Ecto neural progenitor cell (in vitro differentiated cells): ENCODE results near the gene ATP6V1G1.
"Not testable (repeated sequence)": the region's sequence is repeated elsewhere in the genome, so short reads cannot be mapped to it uniquely, and the experiment has no call there.

Source experiments
- DNase-seq: peaks from one replicate; pipeline ENCODE4 v3.0.0-alpha.2; 2018; ENCODE audit warnings: low spot score

ATP6V1G1 gene, protein sequence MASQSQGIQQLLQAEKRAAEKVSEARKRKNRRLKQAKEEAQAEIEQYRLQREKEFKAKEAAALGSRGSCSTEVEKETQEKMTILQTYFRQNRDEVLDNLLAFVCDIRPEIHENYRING

DNA sequence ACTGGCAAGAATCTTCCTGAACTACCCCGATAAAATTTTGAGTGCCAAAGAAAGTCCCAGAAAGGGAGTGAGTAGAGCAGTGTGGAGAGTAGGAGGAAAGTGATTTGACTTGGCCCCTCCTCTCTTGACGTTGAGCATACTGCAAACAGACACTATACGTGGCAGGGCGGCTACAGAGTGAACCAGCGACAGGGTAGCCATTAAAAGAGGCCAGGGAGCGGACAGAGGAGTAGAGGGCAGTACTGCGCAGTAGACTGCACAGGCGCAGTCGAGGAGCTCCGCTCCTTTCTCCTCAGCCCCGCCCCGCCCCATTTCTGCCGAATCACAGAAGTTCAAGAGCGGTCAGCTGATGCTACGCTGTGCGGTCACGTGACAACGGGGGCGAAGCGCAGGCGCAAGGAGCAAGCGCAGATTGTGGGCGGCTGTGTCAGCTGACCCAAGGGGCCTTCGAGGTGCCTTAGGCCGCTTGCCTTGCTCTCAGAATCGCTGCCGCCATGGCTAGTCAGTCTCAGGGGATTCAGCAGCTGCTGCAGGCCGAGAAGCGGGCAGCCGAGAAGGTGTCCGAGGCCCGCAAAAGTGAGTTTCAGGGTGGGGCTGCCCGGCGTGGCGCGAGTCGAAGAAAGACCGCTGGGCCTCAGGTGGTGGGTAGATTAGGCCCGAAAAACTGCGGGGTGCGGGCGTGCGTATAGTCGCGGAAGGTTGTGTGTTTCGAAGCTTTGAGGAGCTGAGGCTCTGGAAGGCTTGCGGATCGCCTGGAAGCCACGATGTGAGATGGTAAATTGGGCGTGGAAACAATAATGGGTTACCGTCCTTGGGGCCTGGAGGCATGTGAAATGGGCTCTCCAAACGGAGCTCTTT, at the start of gene ATP6V1G1:
ATP6V1G1 (plus strand) TSS at position 425 of the 858 bp plus-strand sequence; CDS start at position 495, 70 bp downstream.
- peak; percentile 99 for DNase-seq

DNA sequence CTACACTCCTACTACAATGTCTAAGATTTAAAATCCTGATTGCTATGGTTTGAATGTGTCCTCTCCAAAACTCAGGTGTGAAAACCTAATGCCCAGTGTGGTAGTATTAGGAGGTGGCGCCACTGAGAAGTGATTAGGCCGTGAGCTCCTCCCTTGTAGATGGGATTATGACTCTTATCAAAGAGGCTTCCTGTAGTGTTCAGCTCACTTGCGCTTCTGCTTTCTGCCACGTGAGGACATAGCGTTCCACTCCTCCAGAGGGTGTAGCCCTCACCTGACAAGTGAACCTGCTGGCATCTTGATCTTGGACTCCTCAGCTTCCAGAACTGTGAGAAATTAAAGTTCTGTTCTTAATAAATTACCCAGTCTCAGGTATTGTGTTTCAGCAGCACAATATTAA, 49.3 kb upstream of the ATP6V1G1 start:
- no peak for DNase-seq

DNA sequence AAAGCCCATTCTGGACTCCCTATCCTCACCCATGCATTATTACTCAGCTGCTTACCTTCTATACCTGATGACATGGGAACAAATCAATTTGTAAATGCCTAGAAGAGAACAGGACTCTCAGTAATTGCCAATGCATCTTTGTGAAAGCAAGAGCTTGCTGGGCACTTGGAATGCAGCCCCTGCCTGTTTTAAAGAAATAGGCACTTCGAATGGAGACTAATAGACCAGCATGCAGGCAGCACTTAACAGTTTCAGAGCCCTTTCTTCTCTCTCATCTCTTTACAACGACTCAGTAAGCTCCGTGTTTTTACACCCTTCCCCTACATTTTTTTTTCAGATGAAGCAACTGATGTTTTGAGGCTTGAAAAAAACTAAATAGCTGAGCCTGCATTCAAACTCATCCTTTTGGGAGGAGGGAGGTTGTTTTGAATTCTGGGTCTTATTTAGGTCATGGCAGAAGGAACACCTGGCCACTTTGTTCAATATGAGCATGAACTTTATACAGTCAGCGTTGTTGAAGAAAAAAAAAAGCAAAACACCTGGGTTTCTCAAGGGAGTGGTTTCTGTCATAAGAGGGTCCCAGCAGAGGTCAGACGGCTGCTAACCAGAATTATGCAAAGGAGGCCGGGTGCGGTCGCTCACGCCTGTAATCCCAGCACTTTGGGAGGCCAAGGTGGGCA, 47.7 kb upstream of the ATP6V1G1 start:
- DNase-seq = no peak

DNA sequence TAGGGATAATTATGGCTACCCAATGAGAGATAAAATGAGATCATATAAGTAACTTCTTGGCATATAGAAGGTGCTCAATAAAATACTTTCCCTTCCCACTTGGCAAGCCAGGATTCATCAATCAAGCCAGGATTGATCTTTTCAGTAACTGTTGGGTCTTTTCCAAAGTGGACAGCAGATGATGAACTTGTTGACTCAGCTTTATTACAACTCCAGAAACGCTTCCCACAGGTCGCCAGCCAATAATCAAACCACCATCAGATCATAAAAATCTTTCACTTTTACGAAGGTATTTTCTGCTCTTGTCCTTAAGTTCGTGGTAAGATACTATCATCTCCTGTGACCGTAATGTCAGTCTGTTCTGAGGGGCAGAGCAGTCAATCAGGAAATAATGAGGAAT, 42.5 kb upstream of the ATP6V1G1 start:
- no peak for DNase-seq

DNA sequence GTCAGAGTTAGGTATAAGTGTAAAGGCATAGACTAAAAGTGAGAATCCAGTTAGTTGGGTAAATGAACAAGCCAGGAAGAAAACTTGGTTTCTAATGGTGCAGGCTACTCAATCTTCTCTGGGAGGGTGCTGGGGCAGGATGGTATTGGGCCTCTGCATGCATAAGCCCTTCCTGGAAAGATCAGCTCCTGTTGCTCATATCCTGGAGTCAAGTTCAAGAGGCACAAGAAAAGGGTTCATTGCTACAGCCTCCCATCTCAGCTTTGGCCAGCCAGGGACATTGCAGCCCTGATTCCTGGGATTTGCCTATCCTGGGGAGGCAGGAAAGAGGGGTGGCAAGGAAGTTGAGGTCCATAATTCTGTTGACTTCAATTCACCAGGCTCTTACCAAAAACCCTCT, 40.7 kb upstream of the ATP6V1G1 start:
- DNase-seq = no peak

DNA sequence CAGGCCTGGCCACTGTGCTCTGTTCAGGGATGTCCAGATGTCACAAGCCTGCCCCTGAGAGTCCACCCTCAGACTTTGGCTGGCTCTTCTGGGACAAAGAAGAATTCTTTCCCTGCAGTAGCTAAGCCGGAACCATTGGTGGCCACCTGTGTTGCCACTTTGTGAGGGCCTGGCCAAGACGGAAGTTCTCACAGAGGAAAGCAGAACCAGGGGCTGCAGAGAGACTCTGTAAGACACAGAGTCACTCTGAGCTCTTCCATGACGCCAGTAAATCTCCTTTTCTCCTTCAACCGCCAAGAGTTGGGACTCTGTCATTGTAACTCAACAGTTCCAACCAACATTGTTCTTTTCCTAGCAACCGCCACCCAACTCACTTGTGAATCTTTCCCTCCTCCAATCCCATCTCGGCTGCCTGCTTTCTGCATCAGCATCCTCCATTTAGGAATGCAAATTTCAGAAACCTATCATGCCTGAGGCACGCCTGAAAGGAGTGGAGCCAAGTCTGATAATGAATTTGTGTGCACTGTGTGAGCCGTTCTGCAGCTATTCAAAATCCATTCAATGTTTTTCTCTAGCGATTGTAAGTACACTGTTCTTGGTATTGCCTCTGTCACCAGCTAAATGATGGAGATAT, 37.8 kb upstream of the ATP6V1G1 start:
- DNase-seq = no peak

DNA sequence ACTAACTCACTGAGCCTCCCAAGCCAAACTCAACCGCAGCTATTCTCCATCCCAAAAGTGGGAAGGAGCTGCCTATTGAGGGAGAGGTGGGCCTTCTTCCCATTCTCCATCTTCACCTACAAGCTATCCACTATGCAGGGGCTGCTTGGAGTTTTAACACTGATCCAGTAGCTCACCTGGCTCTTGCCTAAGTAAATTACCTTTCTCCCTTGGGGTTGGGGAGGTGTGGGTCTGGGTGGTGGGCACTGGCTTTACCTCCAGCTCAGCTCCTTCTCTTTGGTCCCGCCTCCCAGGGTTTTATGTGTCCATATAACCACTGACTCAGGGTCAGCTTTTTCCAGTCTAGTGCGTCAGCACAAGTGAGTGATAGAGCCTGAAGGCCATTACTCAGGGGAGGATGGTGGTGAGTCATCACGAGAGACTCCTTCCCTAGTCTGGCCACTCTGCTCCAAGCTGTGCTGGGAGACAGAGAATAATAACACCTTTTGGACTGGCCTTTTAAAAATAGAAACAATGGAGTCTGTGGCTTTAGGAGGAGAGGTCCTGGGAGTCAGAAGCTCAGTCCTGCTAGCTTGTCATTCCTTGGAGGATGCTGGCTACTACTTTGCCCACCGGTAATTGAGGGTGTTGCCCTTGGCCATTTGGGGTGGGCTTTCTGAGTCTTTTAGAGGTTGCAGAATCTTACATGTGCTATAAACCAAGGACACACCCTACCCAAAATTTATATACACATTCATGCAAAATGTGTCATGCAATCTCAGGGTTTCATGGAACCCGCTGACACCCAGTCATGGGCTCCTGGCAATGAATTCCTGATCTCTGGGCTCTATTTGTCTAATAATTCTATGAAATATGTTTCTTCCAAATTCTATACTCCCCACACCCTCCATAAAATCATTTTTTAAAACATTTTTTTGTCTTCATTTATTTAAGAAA, 35.6 kb upstream of the ATP6V1G1 start:
- no peak for DNase-seq

DNA sequence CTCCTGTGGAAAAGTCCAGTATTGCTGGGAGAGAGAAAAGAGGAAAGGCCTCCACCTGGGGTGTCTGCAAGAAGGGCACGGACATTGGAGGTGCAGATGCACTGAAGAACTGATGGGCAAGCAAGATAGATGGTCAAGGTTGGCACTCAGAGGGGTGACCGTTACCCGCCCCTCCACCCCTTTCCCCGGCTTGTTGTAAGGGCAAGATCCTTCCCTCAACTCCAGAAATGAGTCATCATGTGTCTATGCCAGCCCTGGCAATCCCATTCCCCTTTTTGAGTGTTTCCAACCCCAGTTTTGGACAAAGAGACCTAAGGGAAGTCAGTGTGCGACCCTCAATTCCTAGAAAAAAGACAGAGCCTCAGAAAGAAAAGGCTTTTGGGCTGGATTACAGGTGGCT, 34.9 kb upstream of the ATP6V1G1 start:
- DNase-seq = no peak

DNA sequence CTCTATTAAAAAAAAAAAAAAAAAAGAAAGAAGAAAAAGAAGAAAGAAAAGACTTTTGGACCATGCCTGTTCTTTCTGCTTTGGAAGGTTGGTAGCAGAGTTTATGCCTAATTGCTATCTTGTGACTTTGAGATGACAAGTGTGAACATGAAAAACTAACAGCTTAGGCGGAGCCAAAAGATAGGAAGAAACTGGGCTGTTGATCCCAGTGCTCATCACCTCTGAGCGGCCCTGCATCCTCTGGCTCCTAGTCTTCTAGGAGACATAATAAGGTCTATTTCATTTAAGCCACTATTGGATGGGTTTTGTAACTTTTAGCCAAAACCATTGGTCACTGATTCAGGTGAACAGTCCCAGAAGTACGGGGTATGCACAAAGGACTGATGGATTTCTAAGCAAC, 34.4 kb upstream of the ATP6V1G1 start:
- no peak for DNase-seq

DNA sequence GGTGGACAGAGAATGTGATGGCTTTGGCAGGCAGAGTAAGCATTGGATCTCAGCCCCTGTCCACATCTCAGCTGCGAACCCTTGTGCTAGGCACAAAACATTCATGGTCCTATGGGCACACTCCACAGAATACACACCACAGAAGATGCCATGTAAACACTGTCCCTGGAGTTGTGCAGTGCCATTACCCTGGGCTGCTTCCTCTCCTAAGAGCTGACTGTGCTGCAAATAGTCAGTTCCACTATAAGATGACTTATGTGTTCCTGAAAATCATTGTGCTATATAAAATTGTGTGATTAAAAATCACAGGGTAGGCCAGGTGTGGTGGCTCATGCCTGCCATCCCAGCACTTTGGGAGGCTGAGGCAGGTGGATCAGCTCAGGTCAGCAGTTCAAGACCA, 31.9 kb upstream of the ATP6V1G1 start:
- DNase-seq = no peak

DNA sequence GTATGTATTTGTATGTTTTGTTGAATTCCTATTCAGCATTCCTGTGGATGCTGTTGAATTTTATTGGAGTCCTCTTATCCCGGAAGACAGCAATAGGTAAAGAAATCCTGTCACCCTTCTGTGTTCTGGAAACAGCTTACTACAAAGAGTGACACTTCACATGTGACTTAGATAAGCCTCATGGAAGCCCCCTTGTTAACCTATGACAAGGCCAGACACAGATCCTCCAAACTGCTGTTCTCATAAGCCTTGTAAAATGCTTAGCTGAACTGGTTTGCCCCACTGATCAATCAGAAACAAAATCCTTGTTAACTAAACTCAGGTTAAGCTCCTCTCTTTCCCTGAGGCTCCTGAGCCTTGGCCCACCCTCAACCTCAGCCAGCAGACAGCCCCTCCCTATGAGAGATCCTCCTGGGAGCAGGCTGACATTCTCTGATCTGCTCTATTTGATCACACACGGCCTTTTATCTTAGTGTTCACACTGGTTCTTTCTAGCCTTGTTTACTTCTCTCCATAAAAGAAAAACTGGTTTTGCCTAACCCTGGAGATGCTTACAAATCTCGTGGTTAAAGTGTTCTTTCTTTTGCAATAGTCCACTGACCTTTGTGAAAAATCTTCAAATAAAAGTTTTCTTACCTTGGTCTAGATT, 29.4 kb upstream of the ATP6V1G1 start:
- DNase-seq = peak; percentile 47

DNA sequence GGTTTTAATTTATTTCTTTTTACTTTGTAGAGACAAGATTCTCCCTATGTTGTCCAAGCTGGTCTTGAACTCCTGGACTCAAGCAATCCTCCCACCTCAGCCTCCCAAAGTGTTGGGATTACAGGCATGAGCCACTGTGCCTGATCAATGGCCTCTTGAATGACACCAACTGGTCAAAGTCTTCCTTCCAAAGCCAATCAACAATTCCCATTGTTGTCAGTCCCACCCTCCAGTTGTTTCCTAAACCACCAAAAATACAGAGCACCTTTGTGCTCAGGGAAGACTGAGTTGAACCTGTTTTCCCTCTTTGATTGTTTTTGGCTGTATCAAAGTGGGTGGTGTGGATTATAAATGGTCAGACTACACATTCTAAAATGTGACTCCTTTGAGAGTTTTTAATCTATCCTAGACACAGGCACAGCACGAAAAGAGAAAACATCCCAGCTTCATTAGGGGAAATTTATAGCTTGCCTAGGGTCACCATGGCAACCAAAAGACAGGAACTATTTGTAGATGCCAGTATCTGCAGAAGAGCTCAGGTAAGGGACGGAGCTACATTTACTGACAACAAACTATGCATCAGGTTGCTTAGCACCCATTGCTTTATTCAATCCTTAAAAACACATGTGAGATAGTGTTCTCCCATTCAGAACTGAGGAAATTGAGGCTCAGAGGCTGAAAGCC, 27.6 kb upstream of the ATP6V1G1 start:
- no peak for DNase-seq

DNA sequence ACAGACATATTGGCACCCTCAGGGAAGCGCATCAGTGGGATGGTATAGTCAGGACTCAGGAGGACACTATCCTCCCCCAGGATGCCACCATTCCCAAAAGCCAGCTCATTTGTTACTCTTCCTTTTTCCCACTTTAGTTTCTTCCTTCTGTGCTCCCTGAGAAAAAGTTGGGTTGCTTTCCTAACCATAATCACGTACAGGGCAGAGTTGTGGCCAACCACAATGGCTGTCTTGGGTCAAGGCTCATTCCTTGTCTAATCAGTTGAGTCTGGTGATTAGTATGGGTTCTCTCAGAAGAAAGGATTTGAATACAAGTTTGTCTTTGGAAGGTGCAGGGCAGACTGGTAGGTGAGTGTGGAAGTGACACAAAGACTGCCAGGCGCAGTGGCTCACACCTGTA, 26.6 kb upstream of the ATP6V1G1 start:
- DNase-seq = no peak

DNA sequence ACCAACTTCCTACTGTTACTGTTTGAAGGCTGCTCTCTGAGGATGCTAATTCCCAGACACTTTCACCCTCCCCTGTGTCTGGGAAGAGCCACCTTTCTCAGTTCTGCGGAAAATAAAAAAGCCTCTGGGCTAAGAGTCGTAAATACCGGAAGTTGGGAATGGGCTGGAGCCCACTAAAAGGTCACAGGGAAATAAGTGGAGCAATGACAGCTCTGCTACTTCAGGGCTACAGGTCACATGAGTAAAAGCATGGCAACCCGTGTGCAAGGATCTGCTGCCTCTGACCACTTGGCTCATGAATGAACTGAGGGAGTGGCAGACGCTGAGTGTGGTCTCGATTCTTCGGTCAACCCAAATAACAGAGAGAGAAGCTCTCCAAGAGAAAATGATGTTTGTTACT, 25.8 kb upstream of the ATP6V1G1 start:
- no peak for DNase-seq

DNA sequence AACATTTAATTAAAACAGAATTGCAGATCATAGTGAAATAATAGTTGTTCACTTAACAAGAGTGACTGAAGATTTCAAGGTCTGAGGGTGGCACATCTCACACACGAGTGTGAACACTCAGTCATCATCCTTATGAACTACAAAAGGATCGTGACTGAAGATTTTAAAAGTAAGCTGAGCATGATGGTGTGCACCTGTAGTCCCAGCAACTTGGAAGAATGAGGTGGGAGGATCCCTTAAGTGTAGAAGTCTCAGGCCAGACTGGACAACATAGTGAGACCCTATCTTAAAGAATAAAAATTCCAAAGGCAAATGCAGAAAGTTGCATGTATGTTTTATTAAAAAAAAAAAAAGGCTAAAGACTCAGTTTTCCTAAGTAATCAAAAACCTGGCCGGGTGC, 22.4 kb upstream of the ATP6V1G1 start:
- DNase-seq = no peak

DNA sequence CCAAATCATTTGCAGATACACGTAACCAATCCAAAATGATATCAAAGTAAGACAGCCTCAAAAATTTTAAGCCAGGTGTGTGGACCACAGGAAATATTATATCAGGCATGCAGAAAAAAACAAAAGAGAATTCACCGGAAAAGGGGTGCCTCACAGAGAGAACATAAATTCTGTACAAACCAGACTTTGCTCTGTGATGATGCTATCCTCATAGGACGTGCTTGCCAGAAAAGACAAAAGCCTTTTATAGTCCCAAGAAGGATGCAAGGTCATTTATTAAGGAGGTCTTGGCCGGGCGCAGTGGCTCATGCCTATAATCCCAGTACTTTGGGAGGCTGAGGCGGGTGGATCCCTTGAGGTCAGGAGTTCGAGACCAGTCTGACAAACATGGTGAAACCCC, 16.8 kb upstream of the ATP6V1G1 start:
- no peak for DNase-seq

DNA sequence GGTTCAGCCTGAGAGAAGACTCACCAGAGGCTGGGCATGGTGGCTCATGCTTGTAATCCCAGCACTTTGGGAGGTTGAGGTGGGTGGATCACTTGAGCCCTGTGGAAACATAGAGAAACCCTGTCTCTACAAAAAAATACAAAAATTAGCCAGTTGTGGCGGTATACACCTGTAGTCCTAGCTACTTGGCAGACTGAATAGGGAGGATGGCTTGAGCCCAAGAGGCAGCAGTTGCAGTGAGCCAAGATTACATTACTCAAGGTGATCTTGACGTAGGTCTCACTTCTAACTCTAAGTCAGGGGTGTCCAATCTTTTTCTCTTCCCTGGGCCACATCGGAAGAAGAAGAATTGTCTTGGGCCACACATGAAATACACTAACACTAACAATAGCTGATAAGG, 16.2 kb upstream of the ATP6V1G1 start:
- no peak for DNase-seq

DNA sequence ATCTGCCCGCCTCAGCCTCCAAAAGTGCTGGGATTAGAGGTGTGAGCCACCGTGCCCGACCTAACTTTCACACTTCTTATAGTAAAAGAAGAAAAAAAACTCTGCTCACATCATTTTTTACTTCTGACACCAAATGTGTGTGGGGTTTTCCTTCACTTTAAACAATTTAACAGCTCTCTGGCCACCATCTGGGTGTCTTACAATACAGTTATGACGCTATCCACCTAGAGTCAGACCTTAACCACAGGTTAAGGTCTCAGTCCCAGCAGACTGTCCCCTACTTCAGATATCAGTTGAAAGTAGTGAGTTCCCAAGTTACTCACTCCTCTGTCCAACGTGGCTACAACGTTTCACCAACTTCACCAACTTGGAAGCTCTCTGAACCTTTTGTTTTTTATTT, 15.4 kb upstream of the ATP6V1G1 start:
- DNase-seq = no peak

DNA sequence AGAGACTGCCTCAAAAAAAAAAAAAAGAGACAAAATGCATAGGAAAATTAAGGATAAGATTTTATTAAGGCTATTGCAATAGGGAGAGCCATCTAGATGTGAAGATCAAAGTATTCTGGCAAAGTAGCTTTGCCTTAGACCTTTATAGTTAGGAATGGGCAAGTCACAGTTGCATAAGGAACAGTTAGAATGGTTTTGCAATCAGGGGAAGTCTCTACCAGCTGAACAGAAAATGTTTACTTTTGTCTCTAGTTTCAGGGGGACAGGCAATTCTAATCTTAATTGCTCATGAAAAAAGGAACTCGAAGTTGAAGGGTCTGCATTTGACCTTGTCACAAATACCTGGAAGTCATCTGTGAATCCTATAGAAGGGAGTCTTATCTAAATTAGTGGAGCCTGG, 13.1 kb upstream of the ATP6V1G1 start:
- DNase-seq = no peak

DNA sequence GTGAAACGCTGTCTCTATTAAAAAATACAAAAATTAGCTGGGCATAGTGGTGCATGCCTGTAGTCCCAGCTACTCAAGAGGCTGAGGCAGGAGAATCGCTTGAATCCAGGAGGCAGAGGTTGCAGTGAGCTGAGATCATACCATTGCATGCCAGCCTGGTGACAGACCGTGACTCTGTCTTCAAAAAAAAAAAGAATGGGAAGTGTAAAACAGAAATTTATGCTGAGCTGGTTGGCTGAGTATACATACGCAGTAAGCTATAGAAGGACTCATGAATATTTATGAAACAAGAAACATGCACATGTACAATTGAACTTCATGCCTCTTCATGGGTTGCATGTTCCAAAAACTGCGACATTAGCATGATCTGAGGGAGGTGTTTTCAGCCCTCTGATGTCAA, 10.8 kb upstream of the ATP6V1G1 start:
- not testable (repeated sequence) for DNase-seq

DNA sequence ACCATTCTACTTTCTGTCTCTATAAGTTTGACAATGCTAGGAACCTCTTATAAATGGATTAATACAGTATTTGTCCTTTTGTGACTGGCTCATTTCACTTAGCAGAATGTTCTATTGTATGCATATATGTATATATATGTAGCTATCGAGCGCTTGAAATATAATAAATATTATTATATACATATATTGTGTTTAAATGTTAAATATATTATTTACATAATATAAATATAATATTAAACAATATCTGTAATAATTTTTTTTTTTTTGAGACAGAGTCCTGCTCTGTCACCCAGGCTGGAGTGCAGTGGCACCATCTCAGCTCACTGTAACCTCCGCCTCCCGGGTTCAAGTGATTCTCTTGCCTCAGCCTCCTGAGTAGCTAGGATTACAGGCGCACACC, 9.4 kb upstream of the ATP6V1G1 start:
- DNase-seq = not testable (repeated sequence)
